NCI-H774 (cell line): ENCODE measurements around the gene CNDP2.
"Not testable (repeated sequence)": the region's sequence is repeated elsewhere in the genome, so short reads cannot be mapped to it uniquely, and the experiment has no call there.

Source experiments
- DNase-seq: peaks from one replicate; lab custom pipeline; 2025; lab: John Stamatoyannopoulos, UW

Gene CNDP2

GRCh38 chr18:74534981-74535649 lies 39.0 kb downstream of the CNDP2 start:
- DNase-seq, result no peak

- DNase-seq, result no peak
Observed at GRCh38 chr18:74539289-74539688, 43.1 kb downstream of the CNDP2 start.

GRCh38 chr18:74540652-74541421 lies 44.7 kb downstream of the CNDP2 start:
- DNase-seq, result no peak

GRCh38 chr18:74541703-74542555 lies 45.8 kb downstream of the CNDP2 start:
- DNase-seq, result no peak

- no peak for DNase-seq
Observed at GRCh38 chr18:74544898-74545297, 48.7 kb downstream of the CNDP2 start.

GRCh38 chr18:74546007-74546406 lies 49.8 kb downstream of the CNDP2 start:
- no peak for DNase-seq

GRCh38 chr18:74546751-74547530 lies 50.8 kb downstream of the CNDP2 start:
- DNase-seq, result no peak

- DNase-seq, result no peak
Observed at GRCh38 chr18:74547860-74548259, 51.7 kb downstream of the CNDP2 start.

- no peak for DNase-seq
Observed at GRCh38 chr18:74549591-74550104, 53.5 kb downstream of the CNDP2 start.

GRCh38 chr18:74550886-74551285 lies 54.7 kb downstream of the CNDP2 start:
- DNase-seq, result no peak

- no peak for DNase-seq
Observed at GRCh38 chr18:74551452-74551851, 55.3 kb downstream of the CNDP2 start.

- peak; percentile 77 for DNase-seq
Observed at GRCh38 chr18:74551936-74552555, 55.9 kb downstream of the CNDP2 start.

- DNase-seq, result no peak
Observed at GRCh38 chr18:74556126-74556525, 60.0 kb downstream of the CNDP2 start.

- no peak for DNase-seq
Observed at GRCh38 chr18:74558096-74558495, 61.9 kb downstream of the CNDP2 start.

GRCh38 chr18:74562131-74562730 lies 66.1 kb downstream of the CNDP2 start:
- no peak for DNase-seq

GRCh38 chr18:74562775-74563174 lies 66.6 kb downstream of the CNDP2 start:
- no peak for DNase-seq

- no peak for DNase-seq
Observed at GRCh38 chr18:74563999-74564398, 67.8 kb downstream of the CNDP2 start.

- not testable (repeated sequence) for DNase-seq
Observed at GRCh38 chr18:74565164-74565563, 69.0 kb downstream of the CNDP2 start.

- DNase-seq, result not testable (repeated sequence)
Observed at GRCh38 chr18:74565993-74566392, 69.8 kb downstream of the CNDP2 start.

- DNase-seq, result no peak
Observed at GRCh38 chr18:74567822-74568221, 71.7 kb downstream of the CNDP2 start.

GRCh38 chr18:74569401-74569800 lies 73.2 kb downstream of the CNDP2 start:
- no peak for DNase-seq
